GM21786 (cell line): ENCODE data around the gene BICD1.
A peak's percentile ranks its signal among the peaks of the same experiment; 100 is the strongest.

ENCODE experiments used
- ATAC-seq: cut with Tn5 transposase; IDR thresholded peaks from one replicate; pipeline ENCODE4 v1.9.1; 2021; ENCODE audit not compliant: unreplicated experiment

Gene BICD1

DNA sequence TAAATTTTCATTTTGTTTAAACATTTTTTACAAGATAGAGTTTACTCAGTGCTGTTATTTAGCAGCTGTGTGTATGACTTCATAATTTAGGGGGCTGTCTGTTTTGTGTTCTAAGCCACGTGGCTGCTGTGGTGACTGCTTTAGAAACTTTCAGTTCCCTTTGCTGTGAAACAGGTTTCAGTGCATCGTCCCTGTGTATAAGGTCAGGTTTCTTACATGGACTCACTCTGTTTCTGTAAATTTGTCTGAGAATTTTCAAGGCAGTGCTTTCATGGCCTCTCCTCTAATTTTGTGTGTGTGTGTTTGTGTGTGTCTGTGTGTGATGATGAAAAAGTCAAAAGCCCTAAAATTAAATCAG is 32.4 kb downstream of the BICD1 start:
- peak; percentile 85 for ATAC-seq

DNA sequence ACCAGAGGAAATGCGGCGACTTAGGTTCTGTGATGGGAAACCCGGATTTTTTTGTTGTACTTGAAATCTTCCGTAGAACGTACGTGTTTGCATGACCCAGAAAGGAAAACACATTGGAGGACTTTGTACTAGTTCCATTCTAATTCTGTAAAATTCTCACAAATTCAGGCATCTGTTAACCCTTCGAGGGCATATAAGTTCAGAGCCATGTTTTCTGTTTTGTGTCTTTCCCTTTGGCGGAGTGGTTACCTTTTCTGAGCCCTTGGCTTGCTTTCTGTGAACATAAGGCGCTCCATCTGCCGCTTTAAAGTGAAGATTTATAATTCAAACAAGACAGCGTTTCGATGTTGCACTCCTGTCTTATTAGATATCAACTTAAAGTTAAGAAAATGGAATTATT is 34.2 kb downstream of the BICD1 start:
- ATAC-seq = no peak

DNA sequence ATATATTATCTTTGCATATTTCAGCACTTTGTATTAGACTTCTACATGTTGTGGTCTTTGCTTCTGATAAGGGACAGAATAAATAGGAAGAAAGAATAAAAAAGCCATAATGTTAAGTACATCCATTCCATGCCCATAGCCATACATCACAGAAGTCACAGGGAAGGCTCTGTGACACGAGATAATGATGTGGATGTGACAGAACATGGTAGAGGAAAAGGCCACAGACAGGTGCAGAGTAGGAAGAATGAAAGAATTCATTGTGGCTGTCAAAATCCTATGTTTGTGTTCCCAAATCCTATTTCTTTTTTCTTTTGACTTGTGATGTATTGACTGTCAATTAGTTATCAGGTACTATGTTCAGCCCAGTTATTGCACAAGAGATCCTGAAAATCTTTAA is 38.4 kb downstream of the BICD1 start:
- no peak for ATAC-seq

DNA sequence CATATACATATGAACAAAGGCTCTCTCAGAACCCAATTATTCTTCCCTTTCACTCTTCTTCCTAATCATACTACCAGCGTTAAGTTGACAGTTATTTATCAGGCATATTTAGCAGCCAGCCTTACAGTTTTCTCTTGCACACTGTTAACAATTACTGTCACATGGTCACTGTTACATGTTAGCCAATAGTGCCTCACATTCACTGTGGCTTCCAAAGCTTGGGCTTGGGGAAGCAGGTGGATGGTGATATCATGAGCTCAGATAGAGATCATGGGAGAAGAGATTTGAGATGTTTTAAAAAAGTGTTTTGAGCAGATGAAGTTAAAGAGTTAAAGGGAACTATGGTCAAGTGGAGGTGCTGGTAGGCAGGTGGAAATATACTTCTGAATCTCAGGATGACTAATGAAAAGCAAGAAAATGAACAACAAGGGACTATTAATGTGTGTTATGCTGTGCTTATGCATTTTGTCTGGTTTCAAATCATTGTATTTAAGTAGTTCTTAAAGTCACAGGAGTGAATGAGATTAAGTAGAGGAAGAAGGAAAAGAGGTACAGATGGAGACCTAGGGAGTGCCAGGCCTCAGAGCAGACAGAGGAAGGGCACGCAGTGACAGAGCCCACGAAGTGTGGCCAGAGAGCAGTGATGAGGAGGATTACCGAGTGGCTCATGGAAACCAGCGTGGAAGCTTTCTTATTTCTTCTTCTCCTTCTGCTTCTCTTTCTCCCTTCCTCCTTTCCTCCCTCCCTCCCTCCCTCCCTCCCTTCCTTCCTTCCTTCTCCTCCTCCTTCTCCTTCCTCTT is 39.6 kb downstream of the BICD1 start:
- ATAC-seq = peak; percentile 71

DNA sequence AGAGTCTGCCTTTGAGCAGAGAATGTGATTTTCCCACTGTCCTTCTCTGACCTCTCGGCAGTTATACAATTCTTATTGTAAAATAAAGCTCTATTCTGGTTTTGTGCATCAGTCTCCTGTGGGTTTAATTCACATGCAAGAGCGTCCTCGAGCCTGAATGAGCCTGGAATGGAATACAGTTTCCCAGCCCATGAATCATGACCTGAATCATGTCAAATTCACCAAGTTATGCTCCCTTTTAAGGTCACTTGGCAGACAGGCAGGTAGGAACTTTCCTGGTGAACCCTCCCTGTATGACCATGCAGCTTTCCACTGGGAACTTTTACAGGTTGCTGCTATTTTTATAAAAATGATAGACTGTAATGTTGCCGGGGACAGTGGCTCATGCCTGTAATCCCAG is 41.7 kb downstream of the BICD1 start:
- ATAC-seq = no peak

DNA sequence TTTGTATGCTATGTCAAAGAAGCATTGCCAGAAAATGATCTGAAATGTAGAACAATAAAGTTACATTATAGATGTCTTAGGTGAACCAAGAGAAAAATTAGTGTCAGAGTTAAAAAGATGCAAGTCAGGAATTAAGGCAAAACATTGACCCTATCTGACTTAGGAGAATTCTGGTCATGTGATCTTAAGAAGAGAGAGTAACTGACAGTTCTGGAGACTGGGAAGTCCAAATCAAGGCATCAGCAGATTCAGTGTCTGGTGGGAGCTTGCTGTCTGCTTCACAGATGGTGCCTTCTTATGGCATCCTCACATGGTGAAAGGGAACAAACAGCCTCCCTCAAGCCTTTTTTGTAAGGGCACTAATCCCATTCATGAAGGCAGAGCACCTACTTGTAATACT is 42.8 kb downstream of the BICD1 start:
- no peak for ATAC-seq

DNA sequence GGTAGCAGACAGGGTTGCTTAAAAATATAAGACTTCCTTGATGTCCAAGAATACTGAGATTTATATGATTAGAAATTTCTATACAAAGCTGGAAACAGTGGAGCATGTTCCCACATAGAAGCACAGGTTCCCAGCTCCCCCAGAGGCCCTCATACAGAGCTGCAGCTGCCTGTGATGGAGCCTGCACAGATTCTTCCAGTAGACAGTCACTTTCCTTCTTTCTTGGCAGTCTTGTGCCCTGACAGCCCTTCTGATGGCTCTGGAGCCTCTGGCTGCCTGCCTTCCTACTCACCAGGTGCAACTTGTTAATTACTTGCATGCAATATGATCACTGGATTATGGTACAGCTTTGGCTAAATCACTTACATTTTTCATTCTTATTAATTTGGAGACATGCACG is 44.4 kb downstream of the BICD1 start:
- ATAC-seq = no peak

DNA sequence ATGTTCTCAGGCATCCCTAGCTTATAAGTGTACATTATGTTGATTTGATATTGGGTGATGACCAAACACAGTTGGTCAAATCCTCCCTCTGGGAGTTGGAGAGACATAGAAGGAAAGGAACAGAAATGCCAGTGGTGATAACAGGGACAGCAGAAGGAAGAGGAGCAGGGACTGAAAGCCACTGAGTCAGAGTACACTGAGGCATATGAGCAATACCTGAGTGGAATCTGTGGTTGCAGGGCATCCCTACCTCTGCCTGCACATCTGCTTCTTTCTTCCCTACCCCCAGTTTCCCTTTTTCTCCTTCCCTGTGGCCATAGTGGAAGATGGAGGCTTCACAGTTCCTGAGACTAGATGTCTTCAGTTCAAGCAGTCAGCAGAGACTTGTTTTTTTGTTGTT is 44.9 kb downstream of the BICD1 start:
- ATAC-seq = no peak

DNA sequence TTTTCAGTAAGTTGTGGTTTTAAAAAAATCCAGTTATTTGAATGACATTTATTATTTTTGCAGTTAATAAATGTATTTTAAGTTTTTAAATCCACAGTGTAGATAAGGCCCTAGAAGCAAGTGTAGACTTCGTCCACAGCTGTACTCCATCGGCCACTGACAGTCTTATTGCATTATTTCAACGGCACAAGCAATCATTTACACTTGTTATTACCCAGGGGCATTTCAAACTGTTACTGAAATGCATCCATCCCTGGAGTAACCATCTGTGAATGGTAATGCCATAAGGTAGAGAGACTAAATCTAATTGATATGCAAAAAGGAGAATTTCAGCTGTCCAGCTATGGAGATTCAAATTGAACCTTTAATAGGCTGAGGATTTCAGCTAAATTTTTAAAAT is 48.4 kb downstream of the BICD1 start:
- no peak for ATAC-seq

DNA sequence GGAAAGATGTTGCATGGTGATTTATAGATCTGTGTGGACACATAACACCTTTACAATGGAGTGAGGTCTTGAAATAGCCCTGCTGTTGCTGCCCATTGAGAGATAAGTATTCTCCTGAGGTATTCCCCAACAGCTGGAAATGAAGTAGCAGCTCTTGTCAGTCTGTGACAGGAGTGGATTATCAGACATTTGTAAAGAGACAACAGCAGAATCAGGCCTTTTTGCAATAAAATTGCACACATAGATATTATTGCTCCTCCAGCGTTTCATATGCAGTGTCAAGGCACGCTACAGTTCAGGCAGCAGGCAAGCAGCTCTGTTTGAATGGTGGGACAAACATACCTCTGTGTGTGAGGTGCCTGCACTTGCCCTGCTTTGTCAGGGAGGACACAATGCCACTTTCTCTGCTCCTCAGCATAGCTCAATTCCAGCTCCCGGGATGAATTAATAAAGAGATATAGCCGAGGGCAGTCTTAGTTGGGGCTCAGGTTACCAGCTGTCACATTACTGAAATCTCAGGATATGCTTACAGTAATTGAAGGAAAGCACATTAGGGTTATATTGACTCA is 49.4 kb downstream of the BICD1 start:
- ATAC-seq = no peak

DNA sequence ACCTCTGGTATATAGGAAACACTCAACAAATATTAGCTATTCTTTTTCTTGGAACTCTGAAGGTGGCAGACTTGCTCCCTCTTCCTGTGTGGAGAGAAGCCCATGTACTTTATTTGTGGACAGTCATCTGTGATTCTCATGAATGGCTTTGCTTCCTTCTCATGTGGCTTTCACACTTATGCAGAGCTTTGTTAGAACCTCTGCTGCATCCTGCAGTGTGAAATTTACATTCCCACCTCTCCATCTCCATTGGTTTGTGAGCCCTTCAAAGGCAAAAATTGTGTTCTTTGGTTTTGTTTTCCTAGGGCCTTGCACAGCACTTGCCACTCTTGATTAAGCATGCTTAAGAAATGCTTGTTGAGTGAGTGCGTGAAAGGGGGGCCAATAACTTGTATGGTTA is 51.9 kb downstream of the BICD1 start:
- no peak for ATAC-seq

DNA sequence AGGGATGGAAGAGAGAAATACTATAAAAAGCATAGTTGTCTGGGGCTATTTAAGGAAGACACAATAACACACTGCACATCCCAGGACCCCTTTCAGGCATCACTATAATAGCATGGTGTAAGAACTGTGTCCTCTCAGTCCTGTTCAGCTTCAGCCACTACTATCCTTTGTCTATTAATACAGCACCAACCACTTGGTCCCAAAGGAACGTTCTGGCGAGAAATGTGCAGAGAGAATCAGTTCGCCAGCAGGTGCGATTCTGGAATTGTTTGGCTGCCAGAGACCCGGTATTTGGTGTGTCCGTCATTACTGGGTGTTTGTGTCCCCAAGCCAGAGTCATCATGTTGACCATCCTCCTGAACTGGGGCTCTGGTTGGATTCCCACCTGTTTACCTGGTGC is 52.7 kb downstream of the BICD1 start:
- ATAC-seq = no peak

DNA sequence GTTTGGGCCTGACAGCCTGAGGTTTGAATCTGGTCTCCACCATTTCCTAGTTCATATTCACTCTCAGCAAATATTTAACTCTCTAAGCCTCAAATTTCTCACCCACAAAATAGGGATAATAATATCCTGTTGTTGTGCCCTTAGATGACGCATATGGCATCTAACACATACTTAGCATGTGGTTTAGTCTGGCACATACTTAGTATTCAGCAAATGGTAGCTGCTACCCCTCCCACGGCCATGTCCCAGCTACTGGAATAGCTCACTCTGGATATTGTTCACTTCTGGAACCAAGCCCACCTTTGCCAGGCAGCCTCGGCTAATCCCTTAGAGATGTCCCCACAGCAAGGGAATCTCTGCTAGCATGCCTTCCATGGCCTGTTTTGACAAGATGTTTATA is 53.3 kb downstream of the BICD1 start:
- no peak for ATAC-seq

DNA sequence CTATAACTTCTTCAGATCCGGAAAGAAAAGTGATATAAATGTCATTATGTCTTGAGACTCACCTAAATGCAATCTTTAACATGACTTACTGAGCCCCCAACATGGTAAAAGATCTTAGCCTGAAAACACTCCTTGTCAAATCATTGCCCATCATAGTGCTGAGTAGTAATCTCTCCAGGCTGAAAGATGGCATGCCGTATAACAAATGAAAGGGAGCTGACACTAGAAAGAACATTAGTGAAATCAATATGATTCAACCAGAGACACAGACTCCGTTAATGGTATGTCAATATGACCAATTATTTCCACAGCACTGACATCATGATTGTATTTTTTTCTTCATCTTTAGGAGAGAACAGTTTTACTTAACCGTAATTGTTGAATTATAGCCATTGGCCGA is 54.4 kb downstream of the BICD1 start:
- ATAC-seq = no peak

DNA sequence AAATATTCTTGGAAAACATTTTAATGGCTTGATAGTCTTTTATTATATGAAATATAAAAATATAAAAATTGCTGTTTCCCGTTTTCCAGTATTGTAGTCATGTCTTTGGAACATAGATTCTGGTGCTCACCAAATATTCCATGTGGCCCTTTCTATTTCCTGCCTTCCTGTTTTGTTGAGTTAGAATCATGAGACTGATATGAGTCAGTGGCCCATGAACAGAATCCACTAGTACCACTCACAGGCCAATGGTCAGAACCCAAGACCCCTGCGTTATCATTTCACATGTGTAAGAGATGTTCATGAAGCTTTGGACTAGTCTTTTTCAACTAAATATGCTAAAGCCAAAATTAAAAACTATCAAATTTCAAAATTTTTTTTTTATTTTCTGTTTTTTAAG is 56.9 kb downstream of the BICD1 start:
- no peak for ATAC-seq

DNA sequence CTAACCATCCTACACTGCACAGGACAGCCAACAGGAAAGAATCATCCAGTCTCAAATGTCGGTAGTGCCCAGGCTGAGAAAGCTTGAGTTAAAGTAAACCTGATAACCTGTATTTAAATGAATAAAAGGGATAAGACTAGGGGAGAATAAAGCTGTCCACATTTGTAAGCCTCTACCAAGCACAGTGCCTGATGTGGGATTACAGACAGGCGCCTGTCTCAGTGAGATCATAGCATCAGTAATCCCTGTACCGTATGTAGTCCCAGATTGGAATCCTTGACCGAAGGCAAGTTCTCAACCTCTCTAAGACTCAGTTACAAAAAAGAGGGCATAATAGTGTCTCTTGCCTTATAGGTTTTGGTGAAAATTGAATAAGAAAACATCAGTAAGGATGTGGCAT is 59.9 kb downstream of the BICD1 start:
- ATAC-seq = no peak

DNA sequence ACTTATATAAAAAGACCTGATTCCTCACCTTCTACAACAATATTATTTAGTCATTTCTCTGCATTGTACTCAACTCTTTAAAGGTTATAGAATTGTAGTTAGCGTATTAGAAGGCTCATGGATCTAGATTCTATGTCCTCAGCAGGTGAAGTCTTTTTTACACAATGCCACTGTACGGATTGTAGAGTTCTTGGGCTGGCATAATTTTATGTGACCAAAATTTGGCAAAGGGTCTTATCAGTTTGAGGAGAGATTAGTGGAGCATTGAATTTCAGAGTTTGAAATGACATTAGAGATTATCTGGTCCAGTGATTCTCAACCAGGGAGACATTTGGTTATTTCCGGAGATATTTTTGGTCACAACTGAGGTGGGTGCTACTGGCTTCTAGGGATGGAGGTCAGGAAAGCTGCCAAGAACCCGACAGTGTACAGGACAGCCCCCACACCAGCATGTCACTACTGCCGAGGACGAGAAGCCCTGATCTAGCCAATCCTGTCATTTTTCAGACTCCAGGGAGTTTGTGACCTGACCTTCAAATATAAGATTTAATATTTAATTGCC is 63.9 kb downstream of the BICD1 start:
- ATAC-seq = no peak

DNA sequence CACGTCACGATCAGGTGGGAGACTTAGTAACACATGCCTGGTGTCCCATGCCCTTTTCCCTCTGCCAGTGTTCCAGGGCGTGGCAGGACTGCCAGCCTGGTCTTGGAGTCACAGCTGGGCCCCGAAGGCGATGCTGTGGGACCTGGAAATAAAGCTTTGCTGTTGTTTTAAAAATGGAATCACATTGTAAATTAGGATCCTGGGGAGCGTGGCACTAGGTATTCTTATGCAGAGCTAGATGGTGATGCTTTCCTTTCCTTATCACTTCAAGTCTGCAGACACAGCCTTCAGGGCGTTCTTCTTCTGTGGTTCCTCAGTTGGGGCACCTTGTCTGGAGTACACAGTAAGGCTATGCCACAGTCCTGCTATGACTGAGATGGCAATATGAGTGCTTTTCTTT is 64.6 kb downstream of the BICD1 start:
- ATAC-seq = no peak

DNA sequence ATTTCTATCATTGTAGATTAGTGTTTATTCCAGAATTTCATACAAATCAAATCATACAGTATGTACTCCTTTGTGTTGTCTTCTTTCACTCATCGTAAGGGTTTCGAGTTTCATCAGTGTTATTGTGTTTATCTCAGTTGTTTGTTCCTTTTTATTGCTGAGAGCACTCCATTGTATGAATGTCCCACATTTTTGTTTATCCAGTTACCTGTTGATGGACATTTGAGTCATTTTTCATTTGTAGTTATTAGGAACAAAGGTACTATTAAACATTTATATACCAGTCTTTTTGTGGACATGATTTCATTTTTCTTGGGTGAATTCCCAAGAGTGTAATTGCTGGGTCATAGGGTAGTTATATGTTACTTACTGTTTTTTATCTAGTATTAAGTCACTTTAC is 70.0 kb downstream of the BICD1 start:
- no peak for ATAC-seq

DNA sequence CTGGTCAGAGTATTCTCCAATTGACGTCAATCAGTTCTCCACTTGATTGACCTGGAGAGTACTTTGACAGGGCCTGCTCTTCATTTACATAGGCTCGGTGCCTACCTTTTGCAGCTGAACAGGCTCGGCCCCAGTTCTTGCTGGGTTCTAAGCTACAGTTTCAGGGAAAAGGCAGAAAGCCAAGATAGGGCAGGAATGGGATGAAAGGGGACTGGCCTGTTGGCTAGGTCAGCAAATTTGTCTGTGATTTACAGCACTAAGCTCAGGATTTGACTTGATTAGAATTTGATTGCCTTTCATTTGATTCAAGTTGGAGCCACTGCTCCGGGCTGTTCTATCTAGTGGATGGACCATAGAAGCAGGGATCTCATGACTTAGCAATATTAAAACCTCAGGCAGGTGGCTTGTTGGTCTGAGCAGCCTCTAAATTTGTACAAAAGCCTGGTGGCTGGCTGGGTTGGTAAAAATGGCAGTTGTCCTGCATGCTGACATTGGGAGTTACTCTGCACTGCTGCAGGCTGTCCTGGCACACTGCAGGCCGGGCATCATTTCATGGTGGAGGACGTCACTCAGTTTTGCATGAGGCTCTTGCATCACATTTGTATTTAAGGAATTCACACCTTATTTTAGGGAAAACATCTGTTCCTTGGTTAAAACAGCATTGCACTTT is 71.8 kb downstream of the BICD1 start:
- no peak for ATAC-seq

DNA sequence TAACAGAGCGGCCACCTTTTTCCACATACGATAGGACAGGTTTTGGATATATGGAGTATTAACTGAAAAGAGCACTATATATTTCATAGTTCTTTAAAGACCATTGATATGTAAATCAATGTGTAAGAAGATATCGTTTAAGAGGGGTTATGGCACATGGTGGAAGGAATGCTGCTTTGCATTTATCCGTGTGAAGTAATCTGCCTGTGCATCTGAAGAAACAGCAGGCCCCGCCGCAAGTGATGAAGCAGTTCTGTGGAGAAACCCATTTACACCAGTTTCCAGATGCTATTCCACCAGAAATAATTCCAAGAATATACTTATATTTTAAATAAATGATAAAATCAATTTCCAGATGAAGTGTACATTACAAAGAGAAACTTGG is 72.4 kb downstream of the BICD1 start:
- no peak for ATAC-seq

DNA sequence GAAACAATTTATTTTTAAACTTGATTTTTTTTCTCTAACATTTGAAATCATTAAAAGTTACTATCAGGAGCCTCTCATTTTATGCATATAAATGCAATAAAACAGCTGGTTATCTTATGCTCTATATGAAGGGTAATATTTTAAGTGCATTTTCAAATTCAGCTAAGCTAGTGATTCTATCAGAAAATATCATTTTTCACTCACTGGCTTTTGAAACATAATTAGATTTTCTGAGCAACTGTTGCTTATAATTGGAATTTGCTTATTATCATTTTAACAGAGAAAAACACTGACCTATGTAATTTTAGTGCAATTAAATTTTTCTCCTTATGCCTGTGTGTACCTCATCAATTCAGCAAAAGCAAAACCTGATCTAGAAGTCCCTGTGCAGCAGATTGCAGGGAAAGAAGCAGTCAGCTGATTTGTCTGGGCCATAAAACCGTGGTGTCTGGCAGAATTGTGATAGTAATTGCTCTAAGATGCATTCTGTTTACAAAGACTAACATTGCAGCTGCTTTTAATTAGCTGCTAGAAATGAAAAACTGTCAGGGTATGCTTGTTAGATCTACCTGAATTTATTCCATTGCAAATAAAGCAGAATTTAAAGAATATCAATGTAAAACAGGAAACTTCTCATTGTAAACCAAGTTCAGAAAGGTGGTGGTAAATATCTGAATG is 75.0 kb downstream of the BICD1 start:
- ATAC-seq = no peak
